Activated CD8-positive, alpha-beta memory T cell treated with anti-CD3 and anti-CD28 coated beads, Interleukin-2, amount 50 U/mL, for 24 hours (primary cell): Measurements from ENCODE around the gene KRTCAP2.
"Not testable (repeated sequence)": the region's sequence is repeated elsewhere in the genome, so short reads cannot be mapped to it uniquely, and the experiment has no call there.

ENCODE experiments used
- DNase-seq: peaks from one replicate; pipeline ENCODE4 v3.0.0-alpha.2; 2020; ENCODE audit errors: extremely low read depth

KRTCAP2 gene

GRCh38 chr1:155172732-155173477, at the start of gene KRTCAP2:
Gene KRTCAP2, minus strand, starts transcription at chr1:155173304. Its CDS starts 80 bp downstream, at chr1:155173224.
- peak; percentile 92 for DNase-seq

GRCh38 chr1:155220211-155220965, 47.3 kb upstream of the KRTCAP2 start:
- DNase-seq, result not testable (repeated sequence)

GRCh38 chr1:155219592-155220031, 46.5 kb upstream of the KRTCAP2 start:
- DNase-seq, result no peak

- no peak for DNase-seq
These were observed 45.9 kb upstream of the KRTCAP2 start for GRCh38 chr1:155218854-155219591.

- not testable (repeated sequence) for DNase-seq
These were observed 41.6 kb upstream of the KRTCAP2 start for GRCh38 chr1:155214702-155215101.

GRCh38 chr1:155212051-155212440, 38.9 kb upstream of the KRTCAP2 start:
- DNase-seq, result not testable (repeated sequence)

GRCh38 chr1:155211381-155212050, 38.4 kb upstream of the KRTCAP2 start:
- DNase-seq, result not testable (repeated sequence)

- no peak for DNase-seq
These were observed 37.4 kb upstream of the KRTCAP2 start for GRCh38 chr1:155210314-155211104.

GRCh38 chr1:155209312-155209721, 36.2 kb upstream of the KRTCAP2 start:
- DNase-seq, result no peak

- DNase-seq, result peak; percentile 68
These were observed 35.6 kb upstream of the KRTCAP2 start, which contains the start of gene MTX1 for GRCh38 chr1:155208541-155209311. Gene MTX1, plus strand, starts transcription at chr1:155208695. Its CDS starts 110 bp downstream, at chr1:155208805.

GRCh38 chr1:155207806-155208540, 34.9 kb upstream of the KRTCAP2 start, which contains the start of gene THBS3:
Gene THBS3, minus strand, starts transcription at chr1:155207897. Its CDS starts 21 bp downstream, at chr1:155207876.
- no peak for DNase-seq

- DNase-seq, result peak; percentile 78
These were observed 34.0 kb upstream of the KRTCAP2 start for GRCh38 chr1:155206891-155207805.

- DNase-seq, result no peak
These were observed 33.0 kb upstream of the KRTCAP2 start for GRCh38 chr1:155205969-155206593.

GRCh38 chr1:155205035-155205434, 31.9 kb upstream of the KRTCAP2 start:
- DNase-seq, result no peak

GRCh38 chr1:155202731-155203515, 29.8 kb upstream of the KRTCAP2 start:
- DNase-seq, result no peak

GRCh38 chr1:155202198-155202597, 29.1 kb upstream of the KRTCAP2 start:
- no peak for DNase-seq

GRCh38 chr1:155200920-155201319, 27.8 kb upstream of the KRTCAP2 start:
- no peak for DNase-seq
